Airway epithelial cell (primary cell): ENCODE results near the gene SH3TC2. TPM values are rescaled to one million over a fixed set of nuclear protein-coding genes. Genes with fewer than 3 reads are reported as not detected.

Experiments used
- total RNA-seq: library from RNA; depleted of rRNA; stranded (reverse); fragments of >200 nt; gene quantifications from 2 replicates; pipeline ENCODE4 v1.2.3, GENCODE V29; 2015

SH3TC2 gene
- 7.3 and 7.5 TPM in 2 replicates for total RNA-seq

DNA sequence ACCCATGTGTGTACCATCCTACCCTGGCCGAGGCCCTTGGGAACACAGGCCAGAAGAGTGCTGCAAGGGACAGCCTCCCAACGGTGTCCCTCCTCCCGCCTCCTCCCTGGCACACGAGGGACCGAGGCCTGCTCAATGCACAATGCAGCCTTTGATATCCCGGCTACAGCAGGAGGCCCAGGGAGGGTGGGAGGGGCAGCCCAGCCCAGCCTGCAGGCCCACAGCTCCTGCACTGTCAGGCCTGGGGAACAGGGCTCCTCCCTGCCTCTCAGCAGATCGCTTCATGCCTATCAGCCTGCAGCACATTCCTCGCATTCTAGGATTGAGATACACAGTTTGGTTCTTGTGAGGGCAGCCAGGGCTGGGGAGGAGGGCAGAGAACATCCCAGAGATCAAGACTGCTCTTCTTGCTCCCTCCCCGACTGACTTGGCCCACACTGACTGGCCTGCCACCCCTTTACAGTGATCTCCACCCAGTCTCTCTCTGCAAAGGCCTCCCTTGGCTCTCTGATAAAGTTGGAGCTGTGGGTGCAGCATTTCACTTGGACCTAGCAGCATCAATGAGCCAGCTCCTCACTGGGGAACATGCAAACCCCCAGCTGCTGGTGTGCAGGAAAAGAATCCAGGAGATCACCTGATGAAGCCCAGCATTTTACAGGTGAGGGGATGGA lies at the start of gene SH3TC2:
TSS of gene SH3TC2 (minus strand) at position 46 of the 671 bp plus-strand sequence. CDS start at position 6, 40 bp downstream.

Other genes starting within 250 kb of the SH3TC2 start
- 19.4 and 29.5 TPM in 2 replicates for gene ADRB2, start 236.5 kb downstream of the SH3TC2 start, total RNA-seq
- gene ABLIM3, start 78.4 kb upstream of the SH3TC2 start, total RNA-seq, result 7.6 and 7.7 TPM in 2 replicates
- gene AFAP1L1, start 208.8 kb upstream of the SH3TC2 start, total RNA-seq, result 12.0 and 14.5 TPM in 2 replicates